CD14-positive monocyte (primary cell): ENCODE data around the gene WDCP. TPM values are rescaled to one million over a fixed set of nuclear protein-coding genes. Genes with fewer than 3 reads are reported as not detected.

Source experiments
- DNase-seq, 3 donors: peaks; one replicate each; pipeline ENCODE4 v3.0.0-alpha.2; 2011 to 2022
- H2AFZ ChIP-seq: 2 replicates; pipeline ENCODE4 v1.6.0; 2012; ENCODE audit warnings: mild to moderate bottlenecking, low read depth, low read length, inconsistent platforms; ENCODE audit not compliant: insufficient read depth, poor library complexity, severe bottlenecking
- H3K27ac ChIP-seq, 2 donors: 1 replicate in 1 of 2; 2 replicates in 1 of 2; pipeline ENCODE4 v1.5.1; 2012 to 2013; ENCODE audit warnings: low read length in 2 of 2, control low read depth in 1 of 2, inconsistent platforms in 1 of 2, low read depth in 1 of 2, mild to moderate bottlenecking in 1 of 2
- H3K27me3 ChIP-seq, 2 donors: one replicate each; pipeline versions ENCODE4 v1.6.0 to v1.6.1; 2011 to 2013; ENCODE audit warnings: low read length in 2 of 2; ENCODE audit not compliant: control insufficient read depth in 2 of 2, insufficient read depth in 2 of 2
- H3K36me3 ChIP-seq, 2 donors: replicated peaks in 1 of 2; 1 replicate in 1 of 2; 2 replicates in 1 of 2; pipeline versions ENCODE4 v1.5.1 to v1.6.1; 2012 to 2013; ENCODE audit warnings: low read length in 2 of 2, control low read depth in 1 of 2, inconsistent platforms in 1 of 2, mild to moderate bottlenecking in 1 of 2; ENCODE audit not compliant: insufficient read depth in 2 of 2, control insufficient read depth in 1 of 2
- H3K4me1 ChIP-seq, 2 donors: 1 replicate in 1 of 2; 2 replicates in 1 of 2; pipeline versions ENCODE4 v1.5.1 to v1.6.1; 2012 to 2013; ENCODE audit warnings: low read length in 2 of 2, control low read depth in 1 of 2, inconsistent platforms in 1 of 2, mild to moderate bottlenecking in 1 of 2, moderate library complexity in 1 of 2; ENCODE audit not compliant: insufficient read depth in 2 of 2, control insufficient read depth in 1 of 2
- H3K4me2 ChIP-seq: replicated peaks from 2 replicates; pipeline ENCODE3; 2012; ENCODE audit warnings: low read length, moderate library complexity, mild to moderate bottlenecking; ENCODE audit not compliant: poor library complexity, severe bottlenecking; ENCODE audit errors: extremely low read depth
- H3K4me3 ChIP-seq, 3 experiments: fragments of 200-600 bp in 1 of 3; sonication (generic) in 1 of 3; replicated peaks in 1 of 3; 1 replicate in 2 of 3; 2 replicates in 1 of 3; pipeline ENCODE4 v1.5.1; 2011 to 2013; ENCODE audit warnings: low read length in 3 of 3, mild to moderate bottlenecking in 3 of 3, control low read depth in 2 of 3, low read depth in 2 of 3, inconsistent platforms in 1 of 3, moderate library complexity in 1 of 3
- H3K79me2 ChIP-seq: 2 replicates; pipeline ENCODE4 v1.6.0; 2012; ENCODE audit warnings: mild to moderate bottlenecking, control low read depth, inconsistent platforms, low read length, moderate library complexity; ENCODE audit not compliant: insufficient read depth
- H3K9ac ChIP-seq: 2 replicates; pipeline ENCODE4 v1.6.0; 2017; ENCODE audit warnings: low read length, mild to moderate bottlenecking; ENCODE audit not compliant: insufficient read depth, poor library complexity, severe bottlenecking
- H3K9me3 ChIP-seq, 2 donors: replicated peaks in 1 of 2; 1 replicate in 1 of 2; 2 replicates in 1 of 2; pipeline versions ENCODE4 v1.5.1 to v1.6.1; 2012 to 2013; ENCODE audit warnings: low read length in 2 of 2, control low read depth in 1 of 2; ENCODE audit not compliant: control insufficient read depth in 1 of 2, insufficient read depth in 1 of 2
- H4K20me1 ChIP-seq: 2 replicates; pipeline ENCODE4 v1.6.0; 2012; ENCODE audit warnings: mild to moderate bottlenecking, low read length, control low read depth, moderate library complexity; ENCODE audit not compliant: insufficient read depth
- H3K27ac Mint-ChIP-seq, 7 donors: one replicate each; pipeline ENCODE4 v1.8.0; 2020; ENCODE audit warnings: mild to moderate bottlenecking in 7 of 7, mixed read lengths in 7 of 7, moderate library complexity in 6 of 7, inconsistent platforms in 2 of 7
- H3K27me3 Mint-ChIP-seq, 3 donors: one replicate each; pipeline ENCODE4 v1.8.0; 2021 to 2022; ENCODE audit warnings: low read depth in 3 of 3, mild to moderate bottlenecking in 3 of 3, mixed read lengths in 3 of 3, moderate library complexity in 3 of 3, inconsistent platforms in 1 of 3
- H3K36me3 Mint-ChIP-seq, 2 donors: one replicate each; pipeline ENCODE4 v1.8.0; 2020; ENCODE audit warnings: mixed read lengths in 2 of 2, inconsistent platforms in 1 of 2, mild to moderate bottlenecking in 1 of 2
- H3K4me1 Mint-ChIP-seq: one replicate; pipeline ENCODE4 v1.8.0; 2020; ENCODE audit warnings: mild to moderate bottlenecking, mixed read lengths
- H3K4me3 Mint-ChIP-seq, 2 donors: one replicate each; pipeline ENCODE4 v1.8.0; 2020; ENCODE audit warnings: mild to moderate bottlenecking in 2 of 2, mixed read lengths in 2 of 2, moderate library complexity in 1 of 2
- H3K9me3 Mint-ChIP-seq, 7 donors: one replicate each; pipeline ENCODE4 v1.8.0; 2020 to 2022; ENCODE audit warnings: mixed read lengths in 7 of 7, mild to moderate bottlenecking in 6 of 7, moderate library complexity in 6 of 7, inconsistent platforms in 2 of 7
- CTCF ChIP-seq: fragments of 200-600 bp; IDR thresholded peaks from one replicate; pipeline ENCODE4 v1.8.0; 2022; ENCODE audit warnings: antibody characterized with exemption, mild to moderate bottlenecking
- WGBS: methylation state at CpG from one replicate; pipeline ENCODE4 v1.1.5; 2013; ENCODE audit warnings: missing lambda C conversion rate; ENCODE audit not compliant: insufficient coverage; 5-methylcytosine and 5-hydroxymethylcytosine counted together
- intact Hi-C, 2 donors: fragments of 100-400 bp; cut with micrococcal nuclease; formaldehyde crosslinking; loops; one replicate each; pipeline versions ENCODE4 v1.15.0 to v1.15.1; 2023
- polyA plus RNA-seq, 3 donors: library from polyadenylated mRNA; depleted of rRNA in 1 of 3; unstranded in 2 of 3; stranded (reverse) in 1 of 3; fragments of 300-500 nt in 2 of 3; fragments of >200 nt in 1 of 3; fragmentation: Illumina TruSeq in 2 of 3; gene quantifications; 1 replicate in 2 of 3; 2 replicates in 1 of 3; pipeline ENCODE4 v1.2.3, GENCODE V29; 2012 to 2021

Gene WDCP
- polyA plus RNA-seq, 3 donors, result 0.43 to 1.3 (median 0.69) TPM

- TF ChIP-seq CTCF, result no peak
- peak overlapping the region; percentile 98 for H2AFZ ChIP-seq
- peak overlapping the region; percentile 95 for H3K4me2 ChIP-seq
- peak overlapping the region in 1 of 3 experiments; percentile 97 for H3K4me3 ChIP-seq
- H3K27ac ChIP-seq, result no peak overlapping the region
- intact Hi-C loops, result loop anchor here (2.0 to 10.0 kb wide), 3 partner anchors 35 to 103 kb away; partner anchors contain the start of genes TP53I3 (in 2 of the 2) and UBXN2A (in 1 of the 2)
- H4K20me1 ChIP-seq, result no peaks in the 10 kb centered on the region
- H3K36me3 Mint-ChIP-seq, result no peaks in the 10 kb centered on the region
- no peak for DNase-seq
- peaks cover 7% of the 10 kb centered on the region for H3K79me2 ChIP-seq
- H3K4me1 Mint-ChIP-seq, result peaks cover 24% of the 10 kb centered on the region
- no peaks in the 10 kb centered on the region for H3K36me3 ChIP-seq
- H3K9ac ChIP-seq, result no peak overlapping the region
- peaks cover 11 to 21% of the 10 kb centered on the region in 2 donors for H3K27me3 ChIP-seq
- peaks cover 11 to 22% (median 19%) of the 10 kb centered on the region in 3 donors for H3K27me3 Mint-ChIP-seq
- WGBS, result 52% methylated on average over 5 of the region's 8 CpGs
- peaks cover 24 to 32% of the 10 kb centered on the region in 2 donors for H3K4me1 ChIP-seq
- H3K9me3 Mint-ChIP-seq, result peaks cover 0 to 5% (median 0%) of the 10 kb centered on the region in 7 donors
- peak overlapping the region in 1 of 2 donors; percentile 96 for H3K4me3 Mint-ChIP-seq
- peak overlapping the region in 1 of 7 donors; percentile 1 for H3K27ac Mint-ChIP-seq
- no peaks in the 10 kb centered on the region for H3K9me3 ChIP-seq
These were observed 477 bp upstream of the WDCP start for GRCh38 chr2:24047703-24048033.

- Histone ChIP-seq H3K4me3 (peak overlapping the region; percentile 63 to 97 (median 63)), H3K27me3 (peaks cover 11 to 21% of the 10 kb centered on the region in 2 donors), H3K27ac (no peak overlapping the region), H4K20me1 (no peaks in the 10 kb centered on the region), H3K79me2 (peaks cover 7% of the 10 kb centered on the region), H3K36me3 (no peaks in the 10 kb centered on the region), H3K4me1 (peaks cover 24 to 32% of the 10 kb centered on the region in 2 donors), H3K9ac (peak overlapping the region; percentile 76), H3K9me3 (no peaks in the 10 kb centered on the region), H2AFZ (peak overlapping the region; percentile 98), H3K4me2 (peak overlapping the region; percentile 95)
- Mint-ChIP-seq H3K4me3 (peak overlapping the region in 1 of 2 donors; percentile 96), H3K27me3 (peaks cover 11 to 22% (median 19%) of the 10 kb centered on the region in 3 donors), H3K4me1 (peaks cover 24% of the 10 kb centered on the region), H3K9me3 (peaks cover 0 to 5% (median 0%) of the 10 kb centered on the region in 7 donors), H3K36me3 (no peaks in the 10 kb centered on the region), H3K27ac (no peak overlapping the region)
- TF ChIP-seq CTCF, result no peak
- DNase-seq, result no peak
- intact Hi-C loops, result loop anchor here (2.0 to 10.0 kb wide), 3 partner anchors 36 to 102 kb away; partner anchors contain the start of genes TP53I3 (in 2 of the 2) and UBXN2A (in 1 of the 2)
- no CpG with 5 or more reads among the region's 2 CpGs for WGBS
These were observed 627 bp downstream of the WDCP start for GRCh38 chr2:24046599-24046929.
